ENCODE measurements around the gene CCL26. TPM values are rescaled to one million over a fixed set of nuclear protein-coding genes. Genes with fewer than 3 reads are reported as not detected.

CCL26 gene
- total RNA-seq, 4 donors from 2014 or later: 1.4 to 3.0 (median 1.6) TPM; not detected in 1

- no peak for ATAC-seq (ENCODE audit: low FRiP score)
- no peak for DNase-seq (ENCODE audit: low spot score)
- TF ChIP-seq CTCF (IDR thresholded peaks at IDR 0.05): no peak
Observed at GRCh38 chr7:75806560-75807307, 34.7 kb upstream of the CCL26 start.

- ATAC-seq (ENCODE audit: low FRiP score): no peak
- DNase-seq (ENCODE audit: low spot score): no peak
- TF ChIP-seq CTCF (IDR thresholded peaks at IDR 0.05): no peak
Observed at GRCh38 chr7:75804705-75805104, 32.7 kb upstream of the CCL26 start.

GRCh38 chr7:75804004-75804403 lies 32.0 kb upstream of the CCL26 start:
- TF ChIP-seq CTCF (IDR thresholded peaks at IDR 0.05): no peak
- DNase-seq (ENCODE audit: low spot score) (no peak), ATAC-seq (ENCODE audit: low FRiP score) (no peak)

GRCh38 chr7:75802552-75802821 lies 30.5 kb upstream of the CCL26 start:
- TF ChIP-seq CTCF (IDR thresholded peaks at IDR 0.05): no peak
- ATAC-seq (ENCODE audit: low FRiP score) (no peak), DNase-seq (ENCODE audit: low spot score) (no peak)

GRCh38 chr7:75798770-75799169 lies 26.8 kb upstream of the CCL26 start:
- DNase-seq (ENCODE audit: low spot score): no peak
- no peak for TF ChIP-seq CTCF (IDR thresholded peaks at IDR 0.05)
- no peak for ATAC-seq (ENCODE audit: low FRiP score)

- ATAC-seq (ENCODE audit: low FRiP score) (no peak), DNase-seq (ENCODE audit: low spot score) (no peak)
- no peak for TF ChIP-seq CTCF (IDR thresholded peaks at IDR 0.05)
Observed at GRCh38 chr7:75796420-75796819, 24.4 kb upstream of the CCL26 start.

GRCh38 chr7:75795831-75796285 lies 23.8 kb upstream of the CCL26 start:
- no peak for DNase-seq (ENCODE audit: low spot score)

More at GRCh38 chr7:75795831-75796285, 23.8 kb upstream of the CCL26 start:
- no peak for TF ChIP-seq CTCF (IDR thresholded peaks at IDR 0.05)
- peak; percentile 55 for ATAC-seq (ENCODE audit: low FRiP score)
